Femur (tissue), 1 donor: Measurements from ENCODE around the gene C4orf50.
"Not testable (repeated sequence)": the region's sequence is repeated elsewhere in the genome, so short reads cannot be mapped to it uniquely, and the experiment has no call there.

Experiments used
- DNase-seq: peaks from one replicate; pipeline ENCODE4 v3.0.0-alpha.2; 2017

C4orf50 gene

GRCh38 chr4:5884796-5885195, 133.4 kb downstream of the C4orf50 start:
- DNase-seq = no peak

- DNase-seq = no peak
These were observed 134.3 kb downstream of the C4orf50 start for GRCh38 chr4:5883916-5884315.

- no peak for DNase-seq
These were observed 135.3 kb downstream of the C4orf50 start for GRCh38 chr4:5882947-5883346.

- DNase-seq = no peak
These were observed 136.9 kb downstream of the C4orf50 start for GRCh38 chr4:5881340-5881739.

DNA sequence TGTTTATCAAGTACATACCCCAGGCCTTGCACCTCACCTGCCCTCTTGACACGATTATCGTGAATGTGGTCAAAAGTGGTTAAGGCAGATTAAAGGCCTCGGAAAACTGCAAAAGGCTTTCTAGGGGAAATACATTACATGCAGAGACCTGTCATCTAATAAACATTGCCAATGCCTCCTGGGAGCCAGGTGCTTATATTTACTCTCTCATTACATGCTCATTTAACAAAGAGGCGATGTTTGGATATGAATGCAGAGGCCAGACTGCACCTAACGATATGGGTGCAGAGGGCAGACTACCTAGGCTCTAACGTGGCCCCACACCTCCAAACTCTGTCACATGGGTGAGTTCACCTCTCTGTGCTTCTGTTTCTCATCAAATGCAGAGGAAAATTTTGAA, 139.9 kb downstream of the C4orf50 start:
- DNase-seq = no peak

DNA sequence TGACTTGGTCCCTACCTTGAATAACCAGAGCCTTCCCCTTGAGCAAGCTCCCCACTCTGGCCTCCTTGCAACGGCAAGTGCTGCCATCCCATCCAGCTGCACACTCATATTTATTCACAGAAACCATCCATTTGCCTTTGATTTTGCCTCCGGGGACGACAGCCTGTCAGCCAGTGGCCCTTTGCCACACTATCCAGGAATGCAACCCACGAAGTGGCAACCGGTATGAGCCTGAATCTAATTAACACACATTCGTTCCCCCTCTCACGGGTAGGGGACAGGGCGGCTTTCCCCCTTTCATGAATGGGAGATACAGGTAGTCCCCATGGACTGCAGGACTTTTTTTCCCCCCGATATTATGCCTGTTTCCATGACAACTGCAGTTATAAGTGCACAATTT, 140.8 kb downstream of the C4orf50 start:
- DNase-seq = no peak

DNA sequence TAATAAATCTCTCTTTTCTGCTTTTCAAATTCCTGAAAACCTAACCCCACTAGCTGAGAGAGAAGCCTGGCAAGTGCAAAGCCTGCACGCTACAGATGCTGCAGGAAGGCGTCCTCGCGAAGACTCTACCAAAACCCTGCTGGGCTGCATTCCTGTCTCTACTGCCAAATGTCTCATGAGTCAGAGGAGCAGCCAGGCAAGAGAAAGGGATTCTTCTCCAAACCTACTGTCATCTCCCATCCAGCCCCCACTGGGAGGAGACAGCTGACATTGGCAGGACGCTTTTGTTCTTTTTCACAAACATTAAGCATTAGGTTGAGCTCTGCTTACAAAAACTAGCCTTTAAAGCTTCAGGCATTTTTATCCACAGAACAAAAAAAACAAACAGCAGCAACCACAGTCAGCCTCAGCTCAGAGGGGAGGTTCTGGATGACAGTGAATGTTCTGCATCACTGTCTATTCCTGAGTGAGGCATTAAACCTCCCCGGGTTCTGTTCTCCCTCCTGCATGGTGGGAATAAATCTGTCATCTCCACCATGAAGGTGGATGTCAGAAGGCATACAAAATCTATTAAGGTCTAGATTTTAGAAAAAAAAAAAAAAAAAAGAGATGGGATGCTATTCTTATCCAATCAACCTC, 143.3 kb downstream of the C4orf50 start:
- DNase-seq = no peak

- DNase-seq = no peak
These were observed 147.5 kb downstream of the C4orf50 start for GRCh38 chr4:5870701-5871100.

- no peak for DNase-seq
These were observed 148.1 kb downstream of the C4orf50 start for GRCh38 chr4:5869966-5870619.

DNA sequence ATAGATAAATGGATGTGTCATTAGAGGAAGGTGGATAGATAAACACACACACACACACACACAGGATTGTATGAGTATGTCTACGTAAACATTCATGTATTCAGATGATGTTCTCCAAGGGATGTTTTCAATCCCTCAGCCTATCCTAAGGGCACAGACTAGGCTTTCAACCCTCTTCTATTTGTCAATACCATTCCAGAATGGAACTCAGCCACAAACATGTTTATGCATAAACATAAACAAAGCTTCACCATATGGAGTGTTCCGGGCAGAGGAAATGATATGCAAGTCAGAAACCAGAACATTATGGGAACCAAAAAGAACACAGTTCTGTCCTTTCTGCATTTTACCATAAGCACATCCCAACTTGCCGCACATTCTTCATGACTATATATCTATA, 150.4 kb downstream of the C4orf50 start:
- DNase-seq = no peak

GRCh38 chr4:5866841-5867813, 151.1 kb downstream of the C4orf50 start:
- DNase-seq = no peak

DNA sequence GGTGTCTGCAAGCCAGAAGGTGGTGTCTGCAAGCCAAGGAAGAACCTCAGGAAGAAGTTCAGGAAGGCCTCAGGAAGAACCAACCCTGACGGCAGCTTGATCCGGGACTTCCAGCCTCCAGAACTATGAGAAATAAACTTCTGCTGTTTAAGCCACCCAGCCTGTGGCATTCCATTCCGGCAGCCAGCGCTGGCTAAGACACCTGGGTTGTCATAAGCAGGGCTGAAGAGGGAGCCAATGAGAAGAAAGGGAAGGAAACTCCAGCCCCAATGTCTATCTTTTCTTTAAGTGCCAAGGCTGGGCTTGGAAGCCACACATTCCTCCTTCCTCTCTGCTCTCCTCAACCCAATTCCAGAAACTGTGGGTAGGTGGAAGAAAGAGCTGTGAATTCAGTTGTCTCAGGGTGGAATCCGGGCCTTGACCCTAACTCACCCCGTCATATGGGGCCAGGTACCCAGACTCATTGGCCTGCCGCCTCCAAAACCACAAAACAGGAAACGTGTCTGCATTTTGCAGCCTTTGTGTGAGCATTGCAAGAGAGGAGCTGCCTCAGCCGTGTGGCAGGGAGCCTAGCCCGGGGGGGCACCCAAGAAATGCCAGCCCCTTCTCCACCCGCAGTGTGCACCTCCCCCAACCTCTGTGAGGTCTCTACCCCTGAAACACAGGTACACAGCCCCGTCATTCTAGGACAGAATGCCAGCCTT, 152.2 kb downstream of the C4orf50 start:
- DNase-seq = no peak

DNA sequence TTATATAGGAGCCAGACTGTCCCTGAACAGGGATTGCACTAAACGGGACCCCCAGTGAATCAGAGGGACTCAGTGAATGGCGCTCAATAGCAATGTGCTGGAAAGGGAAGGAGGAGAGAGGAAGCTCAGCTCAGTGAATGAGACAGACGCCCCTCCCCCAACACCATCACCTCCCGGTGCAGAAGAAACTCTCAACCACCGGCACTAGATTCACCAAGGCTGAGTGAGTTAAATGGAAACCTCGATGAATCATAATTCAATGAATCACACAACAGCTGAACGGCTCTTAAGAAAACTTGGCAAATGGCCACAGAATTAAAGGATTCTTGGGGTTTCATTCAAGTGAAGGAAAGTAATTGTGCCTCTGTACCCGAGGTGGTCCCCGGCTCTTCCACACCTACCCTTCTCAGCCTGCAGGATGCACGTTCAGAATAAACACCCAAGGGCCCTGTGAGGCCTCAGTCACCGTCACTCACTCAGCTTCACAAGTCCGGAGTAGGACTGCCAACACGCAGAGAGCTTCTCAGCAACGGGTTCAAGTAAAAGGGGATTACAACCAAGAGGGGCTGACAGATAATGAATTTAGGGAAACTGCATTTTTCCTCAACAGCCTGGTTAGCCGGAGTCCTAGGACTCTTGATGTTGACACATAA, 154.6 kb downstream of the C4orf50 start:
- DNase-seq = no peak

- DNase-seq = no peak
These were observed 160.0 kb downstream of the C4orf50 start for GRCh38 chr4:5858020-5858769.

DNA sequence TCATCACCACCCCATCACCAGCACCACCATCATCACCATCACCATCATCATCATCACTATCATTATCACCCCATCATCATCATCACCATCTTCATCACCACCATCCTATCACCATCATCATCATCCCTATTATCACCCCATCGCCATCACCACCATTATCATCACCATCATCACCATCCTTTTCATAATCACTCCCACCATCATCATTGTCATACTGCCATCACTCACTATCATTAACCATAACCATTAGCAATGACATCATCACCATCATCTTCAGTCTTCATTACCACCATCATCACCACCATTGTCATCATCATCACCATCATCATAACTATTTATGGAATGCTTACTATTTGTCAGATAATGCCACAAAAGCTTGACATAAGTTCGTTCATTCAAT, 161.0 kb downstream of the C4orf50 start:
- DNase-seq = no peak

DNA sequence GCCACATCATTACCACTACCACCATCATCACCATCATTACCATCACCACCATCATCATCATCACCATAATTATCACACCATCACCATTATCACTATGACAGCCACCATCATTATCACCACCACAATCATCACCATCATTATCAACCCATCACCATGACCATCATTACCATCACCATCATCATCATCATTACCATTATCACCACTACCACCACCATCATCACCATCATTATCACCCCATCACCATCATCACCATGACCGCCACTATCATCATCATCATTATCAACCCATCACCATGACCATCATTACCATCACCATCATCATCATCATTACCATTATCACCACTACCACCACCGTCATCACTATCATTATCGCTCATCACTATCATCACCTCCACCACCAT, 161.9 kb downstream of the C4orf50 start:
- not testable (repeated sequence) for DNase-seq

DNA sequence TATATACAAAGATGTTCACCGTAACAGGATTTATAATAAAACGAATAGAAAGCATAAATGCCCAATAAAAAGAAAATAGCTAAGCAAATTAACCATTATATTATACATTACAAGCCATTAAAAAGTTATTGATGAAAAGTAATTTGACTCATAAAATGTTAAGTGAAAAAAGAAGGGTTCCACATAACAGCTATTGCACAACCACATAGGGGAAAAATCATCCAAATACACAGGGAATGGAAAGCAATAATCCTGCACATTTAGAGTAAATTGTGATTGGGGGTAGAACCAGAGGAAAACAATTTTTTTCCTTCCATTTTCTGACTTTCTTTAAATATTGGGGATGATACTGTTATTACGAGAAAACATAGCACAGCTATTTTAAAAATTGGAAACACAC, 163.3 kb downstream of the C4orf50 start:
- no peak for DNase-seq

GRCh38 chr4:5852523-5853202, 165.6 kb downstream of the C4orf50 start:
- no peak for DNase-seq

DNA sequence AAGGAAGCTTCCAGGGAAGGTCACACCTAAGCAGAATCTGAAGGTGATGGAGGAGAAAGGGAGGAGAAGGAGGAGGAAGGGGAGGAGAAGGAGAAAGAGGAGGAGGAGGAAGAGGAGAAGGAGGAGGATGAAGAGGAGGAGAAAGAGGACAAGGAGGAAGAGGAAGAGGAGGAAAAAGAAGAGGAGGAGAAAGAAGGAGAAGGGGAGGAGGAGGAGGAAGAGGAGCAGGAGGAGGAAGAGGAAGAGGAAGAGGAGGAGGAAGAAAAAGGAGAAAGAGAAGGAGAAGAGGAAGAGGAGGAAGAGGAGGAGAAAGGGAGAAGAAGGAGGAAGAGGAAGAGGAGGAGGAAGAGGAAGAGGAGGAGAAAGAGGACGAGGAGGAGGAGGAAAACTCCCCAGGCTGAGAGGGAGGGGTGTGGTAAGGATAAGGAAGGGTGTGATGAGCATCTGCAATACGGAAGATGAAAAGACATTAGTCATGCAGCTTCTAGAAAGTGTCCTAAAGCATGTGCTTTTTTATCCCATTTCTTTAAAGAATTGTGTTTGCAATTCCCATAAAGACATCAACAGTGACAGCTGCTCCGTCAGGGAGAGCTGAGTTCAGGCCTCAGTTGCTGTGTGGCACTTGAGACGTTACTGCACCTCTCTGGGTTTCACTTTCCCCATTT, 166.5 kb downstream of the C4orf50 start:
- no peak for DNase-seq
